ENCODE data around the gene MASP2. TPM values are rescaled to one million over a fixed set of nuclear protein-coding genes. Genes with fewer than 3 reads are reported as not detected.

Gene MASP2
- total RNA-seq, 1 donor from 2014 or later, result not detected

- Mint-ChIP-seq H3K27me3 (ENCODE audit: unreplicated experiment) (peaks cover 3% of the 10 kb centered on the region), H3K4me3 (ENCODE audit: unreplicated experiment) (peak overlapping the region; percentile 79), H3K27ac (ENCODE audit: unreplicated experiment) (no peak overlapping the region), H3K4me1 (ENCODE audit: unreplicated experiment) (peaks cover 13% of the 10 kb centered on the region), H3K36me3 (ENCODE audit: low read depth, unreplicated experiment) (peaks cover 3% of the 10 kb centered on the region), H3K9me3 (ENCODE audit: unreplicated experiment) (no peaks in the 10 kb centered on the region)
- TF ChIP-seq CTCF (IDR thresholded peaks at IDR 0.05; ENCODE audit: unreplicated experiment), result no peak
- DNase-seq (ENCODE audit: low spot score), result no peak
These were observed 10.4 kb upstream of the MASP2 start for GRCh38 chr1:11057477-11057876.

GRCh38 chr1:11056504-11056903 is 9.5 kb upstream of the MASP2 start:
- Mint-ChIP-seq H3K27ac (ENCODE audit: unreplicated experiment) (no peak overlapping the region), H3K27me3 (ENCODE audit: unreplicated experiment) (peaks cover 5% of the 10 kb centered on the region), H3K4me3 (ENCODE audit: unreplicated experiment) (no peak overlapping the region), H3K4me1 (ENCODE audit: unreplicated experiment) (peaks cover 13% of the 10 kb centered on the region), H3K36me3 (ENCODE audit: low read depth, unreplicated experiment) (peaks cover 3% of the 10 kb centered on the region), H3K9me3 (ENCODE audit: unreplicated experiment) (no peaks in the 10 kb centered on the region)
- TF ChIP-seq CTCF (IDR thresholded peaks at IDR 0.05; ENCODE audit: unreplicated experiment), result no peak
- no peak for DNase-seq (ENCODE audit: low spot score)

- Mint-ChIP-seq H3K27me3 (ENCODE audit: unreplicated experiment) (peaks cover 5% of the 10 kb centered on the region), H3K27ac (ENCODE audit: unreplicated experiment) (no peak overlapping the region), H3K4me3 (ENCODE audit: unreplicated experiment) (no peak overlapping the region), H3K36me3 (ENCODE audit: low read depth, unreplicated experiment) (peaks cover 3% of the 10 kb centered on the region), H3K9me3 (ENCODE audit: unreplicated experiment) (no peaks in the 10 kb centered on the region), H3K4me1 (ENCODE audit: unreplicated experiment) (peaks cover 10% of the 10 kb centered on the region)
- no peak for DNase-seq (ENCODE audit: low spot score)
- TF ChIP-seq CTCF (IDR thresholded peaks at IDR 0.05; ENCODE audit: unreplicated experiment), result no peak
These were observed 8.6 kb upstream of the MASP2 start for GRCh38 chr1:11055676-11056075.

GRCh38 chr1:11054666-11055065 is 7.6 kb upstream of the MASP2 start:
- H3K27me3 Mint-ChIP-seq (ENCODE audit: unreplicated experiment), result peaks cover 2% of the 10 kb centered on the region
- TF ChIP-seq CTCF (IDR thresholded peaks at IDR 0.05; ENCODE audit: unreplicated experiment), result no peak
- H3K4me1 Mint-ChIP-seq (ENCODE audit: unreplicated experiment), result peaks cover 5% of the 10 kb centered on the region
- DNase-seq (ENCODE audit: low spot score), result no peak
- H3K27ac Mint-ChIP-seq (ENCODE audit: unreplicated experiment), result no peak overlapping the region
- peaks cover 3% of the 10 kb centered on the region for H3K36me3 Mint-ChIP-seq (ENCODE audit: low read depth, unreplicated experiment)
- H3K4me3 Mint-ChIP-seq (ENCODE audit: unreplicated experiment), result no peak overlapping the region
- H3K9me3 Mint-ChIP-seq (ENCODE audit: unreplicated experiment), result no peaks in the 10 kb centered on the region

- H3K4me3 Mint-ChIP-seq (ENCODE audit: unreplicated experiment), result no peak overlapping the region
These were observed 7.1 kb upstream of the MASP2 start for GRCh38 chr1:11054181-11054580.

More at GRCh38 chr1:11054181-11054580, 7.1 kb upstream of the MASP2 start:
- no peak overlapping the region for H3K27ac Mint-ChIP-seq (ENCODE audit: unreplicated experiment)
- peaks cover 2% of the 10 kb centered on the region for H3K27me3 Mint-ChIP-seq (ENCODE audit: unreplicated experiment)
- no peak for TF ChIP-seq CTCF (IDR thresholded peaks at IDR 0.05; ENCODE audit: unreplicated experiment)
- H3K4me1 Mint-ChIP-seq (ENCODE audit: unreplicated experiment), result peaks cover 4% of the 10 kb centered on the region
- H3K36me3 Mint-ChIP-seq (ENCODE audit: low read depth, unreplicated experiment), result peaks cover 3% of the 10 kb centered on the region
- DNase-seq (ENCODE audit: low spot score), result no peak
- H3K9me3 Mint-ChIP-seq (ENCODE audit: unreplicated experiment), result no peaks in the 10 kb centered on the region
